Hematopoietic multipotent progenitor cell treated with erythropoietin and hydrocortisone succinate and interleukin-3 and kit ligand, for 8 days (in vitro differentiated cells): ENCODE data around the gene FARS2.

Source experiments
- DNase-seq: peaks from one replicate; pipeline ENCODE4 v3.0.0-alpha.2; 2015

FARS2 gene

GRCh38 chr6:5260661-5261544, at the start of gene FARS2, which contains the start of gene LYRM4:
Gene FARS2, plus strand, starts transcription at chr6:5261513.
Gene LYRM4, minus strand, starts transcription at chr6:5260950. Its CDS starts 217 bp downstream, at chr6:5260733.
- peak; percentile 87 for DNase-seq

GRCh38 chr6:5213836-5214235, 47.5 kb upstream of the FARS2 start:
- no peak for DNase-seq

GRCh38 chr6:5214570-5215052, 46.7 kb upstream of the FARS2 start:
- DNase-seq = peak; percentile 47

- DNase-seq = no peak
Measured at GRCh38 chr6:5215159-5215558, 46.2 kb upstream of the FARS2 start.

GRCh38 chr6:5215799-5216198, 45.5 kb upstream of the FARS2 start:
- DNase-seq = peak; percentile 33

- DNase-seq = no peak
Measured at GRCh38 chr6:5217356-5217755, 44.0 kb upstream of the FARS2 start.

GRCh38 chr6:5219011-5219691, 42.2 kb upstream of the FARS2 start:
- no peak for DNase-seq

GRCh38 chr6:5220443-5220842, 40.9 kb upstream of the FARS2 start:
- DNase-seq = no peak

- DNase-seq = no peak
Measured at GRCh38 chr6:5223309-5223708, 38.0 kb upstream of the FARS2 start.

- DNase-seq = no peak
Measured at GRCh38 chr6:5229356-5229755, 32.0 kb upstream of the FARS2 start.

GRCh38 chr6:5230081-5230480, 31.2 kb upstream of the FARS2 start:
- no peak for DNase-seq

- DNase-seq = no peak
Measured at GRCh38 chr6:5231289-5231688, 30.0 kb upstream of the FARS2 start.

- DNase-seq = no peak
Measured at GRCh38 chr6:5234874-5235273, 26.4 kb upstream of the FARS2 start.

GRCh38 chr6:5235830-5236229, 25.5 kb upstream of the FARS2 start:
- DNase-seq = no peak

GRCh38 chr6:5237805-5238204, 23.5 kb upstream of the FARS2 start:
- no peak for DNase-seq

- no peak for DNase-seq
Measured at GRCh38 chr6:5238336-5238735, 23.0 kb upstream of the FARS2 start.

GRCh38 chr6:5241252-5241651, 20.1 kb upstream of the FARS2 start:
- DNase-seq = no peak

GRCh38 chr6:5243069-5243468, 18.2 kb upstream of the FARS2 start:
- no peak for DNase-seq

- DNase-seq = no peak
Measured at GRCh38 chr6:5246141-5247097, 14.9 kb upstream of the FARS2 start.

GRCh38 chr6:5247201-5247600, 14.1 kb upstream of the FARS2 start:
- no peak for DNase-seq

GRCh38 chr6:5248302-5249098, 12.8 kb upstream of the FARS2 start:
- no peak for DNase-seq
